Inflammatory macrophage treated with lipopolysaccharide for 1 hour (primary cell): Measurements from ENCODE around the gene CHCHD3.

Source experiments
- DNase-seq, 2 donors: peaks; one replicate each; pipeline ENCODE4 v3.0.0-alpha.2; 2020 to 2022

Gene CHCHD3

DNA sequence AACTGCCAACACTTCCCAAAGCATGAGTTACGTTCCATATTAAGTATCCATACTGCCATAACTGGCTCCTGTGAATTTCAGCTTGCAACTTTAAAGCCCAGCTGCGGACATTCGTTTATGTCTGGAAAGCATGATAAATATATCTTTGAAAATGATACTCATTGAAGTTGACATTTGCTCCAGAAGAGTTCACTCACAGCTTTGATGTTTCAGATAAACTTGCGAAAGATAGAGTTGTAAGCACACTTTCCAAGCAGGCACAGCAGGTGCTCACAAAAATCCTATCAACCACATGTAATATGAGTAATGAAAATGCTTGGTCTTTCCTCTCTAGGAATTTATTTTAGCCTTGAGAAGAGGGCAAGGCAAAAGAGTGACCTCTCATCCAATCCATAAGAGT, 4.5 kb downstream of the CHCHD3 start:
- DNase-seq, result no peak

GRCh38 chr7:133076142-133076541, 5.7 kb downstream of the CHCHD3 start:
- DNase-seq, result no peak

- no peak for DNase-seq
Observed at GRCh38 chr7:133071506-133071905, 10.4 kb downstream of the CHCHD3 start.

- no peak for DNase-seq
Observed at GRCh38 chr7:133070562-133070961, 11.3 kb downstream of the CHCHD3 start.

DNA sequence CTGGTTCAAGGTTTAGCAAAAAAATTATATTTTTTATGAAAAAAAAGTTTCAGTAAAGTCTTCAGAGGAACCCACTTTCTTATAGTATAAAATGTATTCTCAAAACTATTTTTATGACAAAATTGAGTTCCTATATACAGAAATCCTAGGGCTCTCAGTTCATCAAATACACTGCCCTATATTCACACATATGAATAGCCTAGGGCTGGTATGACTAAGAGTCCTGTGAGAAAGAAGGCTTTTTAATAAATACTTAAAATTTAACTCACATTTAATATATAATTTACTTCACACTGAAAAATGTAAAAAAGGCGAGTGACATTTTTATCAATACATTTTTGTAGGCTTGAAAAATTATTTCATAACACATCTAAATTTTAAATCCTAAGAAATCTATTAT, 16.6 kb downstream of the CHCHD3 start:
- no peak for DNase-seq

DNA sequence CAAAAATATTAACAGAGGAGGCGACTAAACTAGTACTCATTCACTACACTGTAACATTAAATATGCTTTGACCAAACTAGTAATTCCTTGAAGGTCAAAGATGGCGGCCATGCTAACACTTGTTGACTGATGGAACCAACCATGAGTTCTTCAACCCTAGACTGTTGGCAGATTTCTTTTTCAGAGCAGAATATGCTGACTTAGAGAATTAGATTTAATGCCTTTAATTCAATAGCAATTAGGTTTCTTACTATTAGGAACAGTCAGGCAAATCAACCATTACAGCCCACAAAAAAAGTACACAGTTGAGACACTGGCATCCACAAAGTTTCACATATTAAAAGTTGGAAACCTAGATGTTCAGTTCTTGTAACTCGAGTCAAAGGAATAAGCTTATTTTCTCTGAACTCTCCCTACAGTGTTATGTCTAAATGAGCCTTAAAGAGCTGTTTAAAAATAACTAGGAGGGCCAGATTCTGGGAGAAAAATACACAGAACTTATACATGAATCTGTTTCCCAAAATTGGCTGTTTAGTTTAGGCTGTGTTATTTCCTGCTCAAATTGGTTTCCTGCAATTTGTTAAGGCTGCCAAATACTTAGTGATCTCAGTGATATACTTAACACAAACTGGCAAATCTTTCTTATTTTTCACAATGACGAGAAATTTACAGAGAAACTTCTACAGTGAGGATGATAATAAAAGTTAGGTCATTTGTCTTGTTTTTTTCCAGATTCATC, 17.6 kb downstream of the CHCHD3 start:
- DNase-seq, result no peak

- DNase-seq, result no peak
Observed at GRCh38 chr7:133061792-133062191, 20.1 kb downstream of the CHCHD3 start.

DNA sequence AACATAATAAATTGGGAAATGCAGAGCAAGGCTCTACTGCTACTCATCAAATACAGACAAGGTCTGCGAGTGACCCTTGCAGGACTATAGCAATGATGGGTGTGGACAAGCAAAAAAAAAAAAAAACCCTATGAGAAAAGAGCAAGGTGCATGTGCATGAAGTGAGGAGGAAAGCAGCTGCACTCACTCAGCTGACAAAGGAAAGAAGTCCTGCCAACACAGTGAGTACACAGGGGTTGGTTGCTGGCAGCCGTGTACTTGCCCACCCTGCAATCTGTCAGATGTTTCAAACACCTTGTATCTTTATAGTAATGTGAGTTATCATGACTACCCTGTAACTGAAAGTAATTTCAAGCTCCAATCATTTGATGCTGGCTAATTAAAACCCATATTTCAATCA, 20.5 kb downstream of the CHCHD3 start:
- DNase-seq, result no peak

GRCh38 chr7:133060004-133060403, 21.9 kb downstream of the CHCHD3 start:
- DNase-seq, result peak; percentile 81 to 82

GRCh38 chr7:133059263-133059662, 22.6 kb downstream of the CHCHD3 start:
- DNase-seq, result no peak

DNA sequence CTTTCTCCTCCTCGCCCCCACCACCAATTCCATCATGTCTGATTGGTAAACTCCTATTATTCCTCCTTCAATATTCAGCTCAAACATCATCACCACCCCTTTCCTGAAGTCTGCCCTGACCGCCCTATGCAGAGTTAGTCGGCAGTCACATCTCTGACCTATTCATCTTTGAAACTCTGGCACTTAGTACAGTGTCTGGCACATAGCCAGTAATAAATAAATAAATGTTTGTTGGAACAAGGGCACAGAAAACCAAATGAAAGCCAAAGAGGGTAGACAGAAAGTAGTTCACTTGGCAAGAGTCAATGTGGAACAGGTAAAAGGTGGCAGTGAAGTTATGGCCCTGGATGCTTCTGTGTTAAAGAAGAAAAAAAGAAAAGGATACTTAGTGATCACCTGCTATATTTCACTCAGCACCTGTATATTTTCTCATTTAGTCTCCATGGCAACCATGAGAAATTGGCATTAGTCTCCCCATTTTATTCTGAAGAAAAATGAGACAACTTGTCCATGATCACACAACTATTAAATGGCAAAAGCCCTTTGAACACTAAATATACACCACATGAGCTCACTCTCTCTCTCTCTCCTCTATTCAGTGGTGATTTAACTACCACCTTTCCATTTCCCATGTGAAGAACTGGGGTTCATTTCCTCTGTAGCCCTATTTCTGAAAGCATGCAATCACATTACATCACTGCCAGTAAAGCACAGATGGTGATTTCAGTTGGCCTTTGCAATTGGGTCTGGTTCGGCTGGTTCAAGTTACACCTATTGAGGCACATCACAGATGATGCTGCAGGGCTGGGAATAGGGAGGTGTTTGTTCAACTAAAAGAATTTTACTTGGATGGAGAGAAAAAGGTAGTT, 25.3 kb downstream of the CHCHD3 start:
- DNase-seq, result no peak

DNA sequence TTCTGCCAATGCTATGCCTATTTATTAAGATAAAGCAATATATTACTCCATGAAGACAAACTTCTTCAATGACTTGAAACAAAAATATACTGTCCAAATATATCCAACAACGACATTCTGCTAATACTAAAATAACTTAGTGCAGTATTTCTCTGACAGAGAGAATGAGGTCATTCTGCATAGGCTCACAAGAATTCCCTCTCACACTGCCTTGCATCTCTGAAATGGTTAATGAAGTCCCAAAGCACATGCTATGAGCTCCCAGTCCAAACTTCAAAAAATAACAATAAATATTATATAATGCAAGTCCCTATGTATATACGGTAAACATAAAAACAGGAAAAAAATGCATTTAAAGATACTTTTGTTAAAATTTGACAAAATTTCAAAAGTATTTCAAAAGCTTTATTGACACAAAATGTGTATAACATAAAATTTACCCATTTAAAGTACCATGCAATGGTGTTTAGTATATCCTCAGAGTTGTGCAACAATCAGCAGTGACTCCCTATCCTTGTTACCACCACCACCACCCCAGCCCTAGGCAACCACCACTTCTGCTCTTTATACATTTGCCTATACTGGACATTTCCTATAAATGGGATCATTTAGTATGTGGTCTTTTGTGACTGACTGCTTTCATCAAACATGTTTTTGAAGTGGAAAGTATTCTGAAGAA, 27.6 kb downstream of the CHCHD3 start:
- DNase-seq, result peak; percentile 38 to 43

DNA sequence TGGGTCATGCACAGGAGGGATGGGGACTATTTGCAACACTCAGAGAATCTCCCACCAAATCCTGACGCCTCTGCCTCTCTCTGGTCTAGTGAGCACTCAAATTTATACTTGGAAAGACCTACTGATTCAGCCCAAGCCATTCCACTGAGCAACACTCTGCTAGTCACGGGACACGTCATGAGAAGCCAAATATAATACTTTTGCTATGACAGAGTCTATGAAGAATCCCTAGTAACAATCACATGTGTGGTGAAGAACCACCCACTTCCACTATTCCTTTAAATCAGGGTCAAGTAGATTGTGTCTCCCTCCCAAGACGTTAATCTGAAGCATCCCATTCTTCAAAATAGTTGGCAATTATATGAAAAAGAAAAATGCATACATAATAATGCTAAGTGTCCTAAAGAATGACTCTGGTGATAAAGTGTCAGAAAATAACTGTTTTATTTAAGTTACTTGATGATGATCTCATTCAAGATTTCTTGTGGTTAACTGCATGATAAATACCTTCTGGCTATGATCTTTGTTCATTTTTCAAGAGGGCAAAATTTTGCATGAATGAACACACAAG, 28.5 kb downstream of the CHCHD3 start:
- DNase-seq, result peak in 1 of 2 donors; percentile 49

- DNase-seq, result no peak
Observed at GRCh38 chr7:133052826-133053225, 29.1 kb downstream of the CHCHD3 start.

DNA sequence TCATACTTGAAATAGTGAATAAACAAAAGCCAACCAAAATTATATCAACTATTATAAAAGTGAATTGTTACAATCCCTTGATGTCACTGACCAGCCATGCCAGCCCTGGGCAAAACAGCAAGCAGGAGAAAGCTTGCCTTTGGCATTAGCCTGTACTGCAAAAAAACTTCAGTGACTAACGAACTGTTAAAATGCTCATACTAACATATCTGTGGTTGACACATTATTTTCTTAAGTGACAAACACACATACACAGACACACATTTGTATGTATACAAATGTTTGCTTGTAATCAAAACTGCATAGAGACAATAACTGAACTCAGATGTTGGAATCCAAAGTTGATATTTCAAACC, 29.5 kb downstream of the CHCHD3 start:
- DNase-seq, result no peak

DNA sequence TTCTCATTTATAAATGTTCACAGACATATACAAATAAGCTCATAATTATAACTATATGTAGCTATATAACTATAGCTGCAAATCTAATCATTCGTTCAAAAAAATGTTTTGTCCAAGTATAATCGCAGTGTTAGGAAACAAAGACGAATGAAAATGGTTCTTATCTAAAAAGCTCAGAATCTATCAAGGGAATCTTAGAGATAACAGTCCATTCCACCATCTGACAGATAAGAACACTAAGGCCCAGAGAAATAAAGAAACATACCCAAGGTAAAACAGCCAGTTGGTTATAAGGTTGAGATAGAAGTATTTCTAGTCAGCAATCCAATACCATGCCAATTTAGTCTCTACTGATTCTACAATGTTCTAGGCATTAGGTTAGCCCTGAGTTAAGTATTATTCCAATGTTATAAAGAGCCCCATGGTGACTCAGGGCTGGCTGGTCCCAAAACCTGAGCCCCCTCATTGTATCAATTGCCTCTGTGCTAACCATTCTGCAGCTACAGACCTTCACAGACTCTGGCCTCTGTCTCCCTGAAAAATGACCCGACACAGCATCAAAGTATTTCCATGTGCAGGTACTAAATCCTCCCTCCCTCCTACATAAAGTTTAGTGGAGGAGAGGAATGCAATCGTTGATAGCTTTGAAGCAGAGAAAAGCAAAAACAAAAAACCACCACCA, 30.0 kb downstream of the CHCHD3 start:
- no peak for DNase-seq

GRCh38 chr7:133051066-133051465, 30.8 kb downstream of the CHCHD3 start:
- no peak for DNase-seq

DNA sequence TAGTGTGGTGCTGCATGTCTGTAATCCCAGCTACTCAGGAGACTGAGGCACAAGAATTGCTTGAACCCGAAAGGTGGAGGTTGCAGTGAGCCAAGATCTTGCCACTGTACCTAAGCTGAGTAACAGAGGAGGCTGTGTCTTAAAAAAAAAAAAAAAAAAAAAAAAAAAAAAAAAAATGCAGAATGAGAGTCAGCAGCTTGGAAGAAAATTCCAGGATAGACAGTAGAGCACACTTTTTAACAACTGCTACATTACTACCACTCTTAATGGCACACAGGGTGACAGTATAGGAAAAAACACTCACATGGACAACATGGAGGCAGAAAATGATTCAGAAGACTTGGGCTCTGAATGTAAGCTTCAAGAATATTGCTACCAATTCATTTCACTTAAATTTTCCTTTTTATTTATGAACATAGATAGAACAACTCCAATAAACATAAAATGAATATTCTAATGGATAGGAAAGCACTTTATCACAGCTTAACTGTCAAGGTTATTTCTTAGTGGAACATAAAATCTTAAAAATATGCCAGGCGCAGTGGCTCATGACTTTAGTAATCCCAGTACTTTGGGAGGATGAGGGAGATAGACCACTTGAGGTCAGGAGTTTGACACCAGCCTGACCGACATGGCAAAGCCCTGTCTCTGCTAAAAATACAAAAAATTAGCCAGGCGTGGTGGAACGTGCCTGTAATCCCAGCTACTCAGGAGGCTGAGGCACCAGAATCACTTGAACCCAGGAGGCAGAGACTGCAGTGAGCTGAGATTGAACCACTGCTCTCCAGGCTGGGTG, 31.5 kb downstream of the CHCHD3 start:
- no peak for DNase-seq

DNA sequence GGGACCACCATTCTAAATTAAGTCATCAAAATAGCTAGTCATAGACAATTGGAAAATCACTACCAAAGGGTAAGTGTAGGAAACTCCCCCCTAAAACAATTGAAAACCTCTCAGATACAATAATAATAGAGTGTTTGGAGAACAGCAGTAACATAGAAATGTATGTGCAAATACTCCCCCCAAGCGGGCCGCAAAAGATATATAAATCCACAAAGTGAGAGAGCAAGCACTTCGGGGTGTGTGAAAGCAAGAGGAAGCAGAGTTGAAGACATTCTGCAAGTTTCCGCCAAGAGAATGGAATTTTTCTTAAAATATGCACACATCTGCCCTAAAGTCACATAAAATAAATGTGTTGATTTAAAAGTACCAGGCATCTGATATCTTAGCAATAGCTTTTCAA, 33.3 kb downstream of the CHCHD3 start:
- DNase-seq, result no peak

- no peak for DNase-seq
Observed at GRCh38 chr7:133047321-133047720, 34.6 kb downstream of the CHCHD3 start.

DNA sequence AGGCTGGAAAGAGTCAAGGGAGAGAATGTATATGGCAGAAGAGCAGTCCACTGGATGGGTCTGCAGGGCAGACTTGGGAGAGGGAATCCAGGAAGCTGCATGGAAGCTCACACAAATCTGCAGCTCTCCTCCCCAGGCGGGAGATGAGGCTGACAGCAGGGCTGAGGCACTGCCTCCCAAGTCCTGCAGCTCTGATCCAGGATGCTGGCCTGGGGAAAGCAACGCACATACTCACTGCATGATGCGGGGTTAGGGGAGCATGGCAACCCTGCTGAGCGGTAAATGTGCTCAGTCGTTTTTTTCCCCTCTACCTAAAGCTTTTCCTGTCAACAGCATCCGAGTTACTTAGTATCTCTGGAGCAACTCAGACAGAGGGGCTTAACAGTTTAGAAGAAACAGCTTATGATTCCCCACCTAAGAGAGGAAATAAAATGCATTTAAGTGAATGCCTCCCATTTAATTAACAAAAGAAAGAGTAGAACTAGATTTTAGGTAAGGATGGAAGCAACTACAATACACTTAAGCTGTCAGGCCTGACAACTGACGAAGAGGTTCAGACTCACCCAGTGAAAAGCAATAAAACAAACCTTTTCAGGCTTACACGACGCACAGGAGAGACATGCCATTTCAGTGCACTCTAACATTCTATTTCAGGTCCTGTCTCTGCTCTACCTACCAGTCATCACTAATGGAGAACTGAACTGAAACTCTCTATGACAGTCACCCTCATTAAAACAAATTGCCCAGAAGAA, 37.0 kb downstream of the CHCHD3 start:
- DNase-seq, result no peak
